Vagina (tissue), 2 donors: ENCODE data around the gene GJC2. TPM values are rescaled to one million over a fixed set of nuclear protein-coding genes. Genes with fewer than 3 reads are reported as not detected.
A peak's percentile ranks its signal among the peaks of the same experiment; 100 is the strongest.

Experiments
- DNase-seq, 2 donors: peaks; one replicate each; pipeline ENCODE4 v3.0.0-alpha.2; 2017; ENCODE audit errors: extremely low spot score in 2 of 2
- H3K27ac ChIP-seq: fragments of 200-600 bp; sonication (generic); one replicate; pipeline ENCODE4 v1.5.1; 2019
- H3K27me3 ChIP-seq: fragments of 200-600 bp; sonication (generic); one replicate; pipeline ENCODE4 v1.5.1; 2019
- H3K36me3 ChIP-seq, 2 donors: fragments of 200-600 bp; sonication (generic); one replicate each; pipeline ENCODE4 v1.5.1; 2017 to 2019
- H3K4me1 ChIP-seq: fragments of 200-600 bp; sonication (generic); one replicate; pipeline ENCODE4 v1.5.1; 2019
- H3K4me3 ChIP-seq, 2 donors: fragments of 200-600 bp; sonication (generic); 1 replicate in 1 of 2; 2 replicates in 1 of 2; pipeline ENCODE4 v1.5.1; 2016 to 2019
- H3K9me3 ChIP-seq: fragments of 200-600 bp; sonication (generic); one replicate; pipeline ENCODE4 v1.5.1; 2019
- CTCF ChIP-seq, 3 experiments: fragments of 450-650 bp in 2 of 3; fragments of 200-600 bp in 1 of 3; sonication (generic) in 1 of 3; IDR thresholded peaks; one replicate each; pipeline ENCODE4 v1.5.1; 2017 to 2019; ENCODE audit warnings: antibody characterized with exemption in 3 of 3, mild to moderate bottlenecking in 2 of 3, moderate library complexity in 2 of 3
- POLR2A ChIP-seq, 2 donors: fragments of 450-650 bp; IDR thresholded peaks; one replicate each; pipeline ENCODE4 v1.6.1; 2017; ENCODE audit warnings: antibody characterized with exemption in 2 of 2, mild to moderate bottlenecking in 2 of 2, moderate library complexity in 2 of 2
- POLR2AphosphoS5 ChIP-seq, 2 donors: sonication (generic); formaldehyde crosslinking; IDR thresholded peaks; one replicate each; pipeline ENCODE4 v1.9.0; 2017; ENCODE audit warnings: antibody characterized with exemption in 2 of 2, mild to moderate bottlenecking in 2 of 2, low read depth in 1 of 2; ENCODE audit not compliant: insufficient read depth in 1 of 2
- intact Hi-C: fragments of 100-400 bp; cut with DNase I; formaldehyde crosslinking; loops from one replicate; pipeline ENCODE4 v1.15.1; 2023
- total RNA-seq: library from RNA; depleted of rRNA; stranded (reverse); fragments of >200 nt; gene quantifications from one replicate; pipeline ENCODE4 v1.2.3, GENCODE V29; 2016

The GJC2 gene
- total RNA-seq, 1 donor from 2014 or later = 4.4 TPM

GRCh38 chr1:228114827-228115226 lies 34.9 kb upstream of the GJC2 start:
- Histone ChIP-seq H3K9me3 (no peaks in the 10 kb centered on the region), H3K4me1 (peaks cover 9% of the 10 kb centered on the region), H3K27ac (no peak overlapping the region), H3K36me3 (no peaks in the 10 kb centered on the region), H3K4me3 (no peak overlapping the region), H3K27me3 (no peaks in the 10 kb centered on the region)
- no peak for DNase-seq
- TF ChIP-seq POLR2A (IDR thresholded peaks at IDR 0.05) (no peak), CTCF (IDR thresholded peaks at IDR 0.05) (no peak), POLR2AphosphoS5 (IDR thresholded peaks at IDR 0.05; ENCODE audit: insufficient read depth in 1 of 2, low read depth in 1 of 2) (no peak)
- intact Hi-C loops = no loop called here

GRCh38 chr1:228117335-228117734 lies 32.4 kb upstream of the GJC2 start:
- Histone ChIP-seq H3K27ac (no peak overlapping the region), H3K4me3 (no peak overlapping the region), H3K36me3 (no peaks in the 10 kb centered on the region), H3K27me3 (no peaks in the 10 kb centered on the region), H3K9me3 (no peaks in the 10 kb centered on the region), H3K4me1 (peaks cover 9% of the 10 kb centered on the region)
- DNase-seq = no peak
- TF ChIP-seq POLR2AphosphoS5 (IDR thresholded peaks at IDR 0.05; ENCODE audit: insufficient read depth in 1 of 2, low read depth in 1 of 2) = no peak
- TF ChIP-seq POLR2A (IDR thresholded peaks at IDR 0.05) = no peak
- TF ChIP-seq CTCF (IDR thresholded peaks at IDR 0.05) = no peak
- intact Hi-C loops = no loop called here

- TF ChIP-seq POLR2AphosphoS5 (IDR thresholded peaks at IDR 0.05; ENCODE audit: insufficient read depth in 1 of 2, low read depth in 1 of 2) (no peak), CTCF (IDR thresholded peaks at IDR 0.05) (no peak), POLR2A (IDR thresholded peaks at IDR 0.05) (no peak)
- no peak overlapping the region for H3K27ac ChIP-seq
- peaks cover 9% of the 10 kb centered on the region for H3K4me1 ChIP-seq
- intact Hi-C loops = no loop called here
- no peaks in the 10 kb centered on the region for H3K27me3 ChIP-seq
- no peaks in the 10 kb centered on the region for H3K36me3 ChIP-seq
- DNase-seq = no peak
- H3K9me3 ChIP-seq = no peaks in the 10 kb centered on the region
- no peak overlapping the region for H3K4me3 ChIP-seq
Observed at GRCh38 chr1:228118040-228118439, 31.7 kb upstream of the GJC2 start.

GRCh38 chr1:228120351-228120750 lies 29.4 kb upstream of the GJC2 start:
- intact Hi-C loops = no loop called here
- H3K27me3 ChIP-seq = no peaks in the 10 kb centered on the region
- peak overlapping the region; percentile 46 for H3K27ac ChIP-seq
- TF ChIP-seq POLR2A (IDR thresholded peaks at IDR 0.05) (no peak), POLR2AphosphoS5 (IDR thresholded peaks at IDR 0.05; ENCODE audit: insufficient read depth in 1 of 2, low read depth in 1 of 2) (no peak), CTCF (IDR thresholded peaks at IDR 0.05) (no peak)
- no peaks in the 10 kb centered on the region for H3K36me3 ChIP-seq
- H3K9me3 ChIP-seq = no peaks in the 10 kb centered on the region
- no peak overlapping the region for H3K4me3 ChIP-seq
- peaks cover 9% of the 10 kb centered on the region for H3K4me1 ChIP-seq
- DNase-seq = no peak

GRCh38 chr1:228120857-228121489 lies 28.8 kb upstream of the GJC2 start:
- no peak overlapping the region for H3K27ac ChIP-seq
- H3K27me3 ChIP-seq = no peaks in the 10 kb centered on the region
- no peak for DNase-seq
- H3K36me3 ChIP-seq = no peaks in the 10 kb centered on the region
- no peak overlapping the region for H3K4me3 ChIP-seq
- H3K4me1 ChIP-seq = peaks cover 9% of the 10 kb centered on the region
- TF ChIP-seq POLR2AphosphoS5 (IDR thresholded peaks at IDR 0.05; ENCODE audit: insufficient read depth in 1 of 2, low read depth in 1 of 2) = no peak
- TF ChIP-seq POLR2A (IDR thresholded peaks at IDR 0.05) = no peak
- TF ChIP-seq CTCF (IDR thresholded peaks at IDR 0.05) = no peak
- intact Hi-C loops = no loop called here
- H3K9me3 ChIP-seq = no peaks in the 10 kb centered on the region
